NCI-H1417 treated with DMSO at 0.1 percent for 48 hours (cell line): ENCODE measurements around the gene RSRC2.
A peak's percentile ranks its signal among the peaks of the same experiment; 100 is the strongest.
"Not testable (repeated sequence)": the region's sequence is repeated elsewhere in the genome, so short reads cannot be mapped to it uniquely, and the experiment has no call there.

Source experiments
- DNase-seq: peaks from one replicate; lab custom pipeline; 2025; lab: John Stamatoyannopoulos, UW

The RSRC2 gene

DNA sequence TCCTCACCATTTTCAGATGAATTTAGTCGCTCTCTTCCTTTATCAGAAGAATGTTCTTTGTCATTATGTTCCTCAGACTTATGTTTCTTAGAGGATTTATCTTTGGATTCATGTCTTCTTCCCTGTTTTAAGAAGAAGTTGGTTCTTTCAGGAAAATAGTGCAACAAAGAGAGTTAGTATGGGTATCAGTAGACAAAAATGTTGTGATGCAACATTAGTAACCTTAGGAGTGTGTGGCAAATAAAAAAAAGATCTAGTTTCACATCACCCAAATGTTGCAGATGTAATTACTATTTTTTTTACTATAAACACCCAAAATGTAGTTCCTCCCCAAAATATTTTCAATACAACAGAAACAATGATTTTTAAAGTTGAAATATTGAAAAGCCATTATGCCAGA is 7.8 kb downstream of the RSRC2 start:
- DNase-seq = no peak

DNA sequence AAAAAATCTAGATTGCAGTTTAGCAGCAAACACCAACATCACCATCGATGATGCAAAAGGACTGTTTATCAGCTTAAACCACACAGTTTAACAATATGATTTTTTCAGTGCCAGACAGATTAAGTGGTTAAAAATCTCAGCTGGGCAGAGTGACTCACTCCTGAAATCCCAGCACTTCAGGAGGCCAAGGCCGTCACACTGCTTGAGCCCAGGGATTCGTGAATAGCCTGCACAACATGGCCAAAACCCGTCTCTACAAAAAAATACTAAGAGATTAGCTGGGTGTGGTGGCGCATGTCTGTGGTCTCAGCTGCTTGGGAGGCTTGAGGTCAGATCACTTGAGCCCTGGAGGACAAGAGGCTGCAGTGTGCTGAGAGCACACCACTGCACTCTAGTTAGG is 8.9 kb downstream of the RSRC2 start:
- no peak for DNase-seq

- no peak for DNase-seq
Measured at GRCh38 chr12:122516544-122517361, 10.0 kb downstream of the RSRC2 start.

DNA sequence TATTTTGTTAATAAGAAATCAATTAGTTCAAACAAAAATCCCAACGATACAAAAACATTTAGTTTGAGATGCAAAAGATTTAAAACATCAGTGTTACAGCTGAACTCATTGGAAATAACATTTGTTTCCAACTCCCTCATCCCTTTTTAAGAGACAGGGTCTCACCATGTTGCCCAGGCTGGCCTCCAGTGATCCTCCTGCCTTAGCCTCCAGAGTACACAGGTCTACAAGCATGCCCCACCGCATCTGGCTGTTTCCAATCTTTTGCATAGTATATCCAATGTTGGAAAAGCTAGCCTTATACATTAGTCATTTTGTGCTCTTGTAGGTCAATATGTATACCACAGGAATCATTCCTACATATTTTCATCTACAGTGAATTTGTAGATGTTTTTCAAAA is 11.5 kb downstream of the RSRC2 start:
- no peak for DNase-seq

DNA sequence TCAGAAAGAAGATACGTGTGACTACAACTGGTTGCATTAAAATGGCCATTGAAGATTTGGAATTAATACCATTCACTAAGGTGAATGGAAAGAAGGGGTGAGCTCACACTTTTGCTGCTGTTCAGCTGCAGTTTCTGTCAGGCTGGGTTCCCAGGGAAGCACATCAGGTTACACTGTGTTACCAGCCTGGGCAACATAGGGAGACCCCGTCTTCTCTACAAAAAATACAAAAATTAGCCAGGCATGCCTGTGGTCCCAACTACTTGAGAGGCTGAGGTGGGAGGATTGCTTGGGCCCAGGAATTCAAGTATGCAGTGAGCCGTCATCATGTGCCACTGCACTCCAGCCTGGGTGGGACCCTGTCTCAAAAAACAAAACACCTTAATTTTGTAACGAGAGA is 13.1 kb downstream of the RSRC2 start:
- no peak for DNase-seq

GRCh38 chr12:122513028-122513427 is 13.7 kb downstream of the RSRC2 start:
- DNase-seq = not testable (repeated sequence)

DNA sequence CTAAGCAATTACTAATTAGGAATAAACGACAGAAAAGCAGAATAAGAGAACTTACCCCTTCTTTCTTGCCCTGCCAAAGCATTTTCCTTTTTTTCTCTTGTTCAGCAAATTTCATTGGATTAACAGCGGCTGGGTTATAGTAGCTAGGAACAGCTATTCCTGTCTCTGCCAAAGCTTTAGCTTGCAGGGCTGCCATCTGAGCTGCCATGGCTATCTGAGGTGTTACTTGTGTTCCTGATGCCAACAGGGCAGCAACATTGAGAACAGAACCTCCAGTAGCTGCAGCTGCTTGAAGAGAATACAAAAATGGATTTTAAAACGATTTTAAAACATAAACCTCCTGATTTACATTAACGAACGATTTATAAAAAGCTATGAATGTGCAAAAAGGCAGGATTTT is 18.6 kb downstream of the RSRC2 start:
- DNase-seq = no peak

GRCh38 chr12:122506393-122506938 is 20.3 kb downstream of the RSRC2 start:
- no peak for DNase-seq

DNA sequence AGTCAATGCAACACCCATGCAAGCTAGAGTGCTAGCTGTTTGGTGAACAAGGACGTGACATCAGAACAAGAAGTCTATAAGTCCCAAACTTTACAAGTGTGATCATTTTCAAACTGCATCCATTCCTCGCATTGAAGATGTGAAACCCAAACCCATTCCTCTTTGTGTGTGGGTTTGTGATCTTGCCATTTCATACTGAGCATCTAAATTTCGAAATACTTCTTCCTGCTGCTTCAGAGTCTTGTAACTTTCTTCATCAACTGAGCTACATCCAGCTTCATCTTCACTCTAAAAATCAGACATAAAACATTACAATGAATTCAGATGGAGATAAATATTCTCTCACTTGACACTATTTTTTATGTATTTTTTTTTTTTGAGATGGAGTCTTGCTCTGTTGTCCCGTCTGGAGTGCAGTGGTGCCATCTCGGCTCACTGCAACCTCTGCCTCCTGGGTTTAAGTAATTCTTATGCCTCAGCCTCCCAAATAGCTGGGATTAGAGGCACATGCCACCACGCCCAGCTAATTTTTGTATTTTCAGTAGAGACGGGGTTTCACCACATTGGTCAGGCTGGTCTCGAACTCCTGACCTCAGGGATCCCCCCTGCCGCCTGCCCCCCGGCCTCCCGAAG is 21.2 kb downstream of the RSRC2 start:
- no peak for DNase-seq

DNA sequence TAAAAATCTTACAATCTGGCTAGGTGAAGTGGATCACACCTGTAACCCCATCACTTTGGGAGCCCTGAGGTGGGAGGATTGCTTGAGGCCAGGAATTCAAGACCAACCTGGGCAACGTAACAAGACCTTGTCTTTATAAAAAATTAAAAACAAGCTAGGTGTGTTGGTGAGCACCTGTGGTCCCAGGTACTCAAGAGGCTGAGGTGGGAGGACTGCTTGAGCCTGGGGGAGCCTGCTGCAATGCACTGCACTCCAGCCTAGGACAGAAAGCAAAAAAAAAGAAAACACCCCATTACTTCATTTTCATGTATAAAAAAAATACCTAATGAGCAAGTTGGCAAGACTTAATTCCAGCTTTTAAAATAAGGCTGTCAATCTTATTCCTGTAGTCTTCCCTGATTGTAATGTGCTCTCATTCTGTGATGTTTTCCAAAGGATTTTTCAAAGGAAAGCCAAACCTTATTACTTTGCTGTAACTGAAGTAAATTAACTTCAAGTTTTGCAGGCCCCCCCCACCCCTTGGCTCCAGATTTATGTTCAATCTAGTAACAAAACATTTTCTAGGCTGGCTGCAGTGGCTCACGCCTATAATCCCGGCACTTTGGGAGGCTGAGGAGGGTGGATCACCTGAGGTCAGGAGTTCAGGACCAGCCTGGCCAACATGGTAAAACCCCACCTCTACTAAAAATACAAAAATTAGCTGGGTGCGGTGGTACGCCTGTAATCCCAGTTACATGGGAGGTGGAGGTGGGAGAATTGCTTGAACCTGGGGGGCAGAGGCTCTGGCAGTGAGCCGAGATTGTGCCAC is 22.7 kb downstream of the RSRC2 start:
- no peak for DNase-seq

- DNase-seq = no peak
Measured at GRCh38 chr12:122503147-122503751, 23.5 kb downstream of the RSRC2 start.

DNA sequence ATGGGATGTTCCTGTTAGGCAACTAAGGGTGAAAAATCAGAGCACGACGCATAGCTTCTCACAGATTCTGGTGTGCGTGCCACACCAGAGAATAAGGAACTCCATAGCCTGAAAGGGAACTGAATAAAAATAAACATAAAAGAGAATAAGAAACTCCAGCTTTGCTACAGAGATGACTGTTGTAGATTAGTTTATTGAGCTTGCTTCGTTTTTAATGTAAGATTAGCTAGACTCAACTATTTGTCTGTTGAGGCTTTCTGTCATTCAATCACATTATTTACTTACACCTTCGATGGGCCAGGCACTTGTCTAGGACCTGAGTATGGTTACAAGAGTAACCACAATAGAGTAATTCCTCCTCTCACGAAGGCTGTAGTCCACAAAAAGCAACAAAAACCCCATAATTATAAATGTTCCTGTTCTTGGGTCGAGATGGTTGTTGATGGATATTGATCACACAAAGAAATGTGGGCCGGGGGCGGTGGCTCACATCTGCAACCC is 25.2 kb downstream of the RSRC2 start:
- no peak for DNase-seq

DNA sequence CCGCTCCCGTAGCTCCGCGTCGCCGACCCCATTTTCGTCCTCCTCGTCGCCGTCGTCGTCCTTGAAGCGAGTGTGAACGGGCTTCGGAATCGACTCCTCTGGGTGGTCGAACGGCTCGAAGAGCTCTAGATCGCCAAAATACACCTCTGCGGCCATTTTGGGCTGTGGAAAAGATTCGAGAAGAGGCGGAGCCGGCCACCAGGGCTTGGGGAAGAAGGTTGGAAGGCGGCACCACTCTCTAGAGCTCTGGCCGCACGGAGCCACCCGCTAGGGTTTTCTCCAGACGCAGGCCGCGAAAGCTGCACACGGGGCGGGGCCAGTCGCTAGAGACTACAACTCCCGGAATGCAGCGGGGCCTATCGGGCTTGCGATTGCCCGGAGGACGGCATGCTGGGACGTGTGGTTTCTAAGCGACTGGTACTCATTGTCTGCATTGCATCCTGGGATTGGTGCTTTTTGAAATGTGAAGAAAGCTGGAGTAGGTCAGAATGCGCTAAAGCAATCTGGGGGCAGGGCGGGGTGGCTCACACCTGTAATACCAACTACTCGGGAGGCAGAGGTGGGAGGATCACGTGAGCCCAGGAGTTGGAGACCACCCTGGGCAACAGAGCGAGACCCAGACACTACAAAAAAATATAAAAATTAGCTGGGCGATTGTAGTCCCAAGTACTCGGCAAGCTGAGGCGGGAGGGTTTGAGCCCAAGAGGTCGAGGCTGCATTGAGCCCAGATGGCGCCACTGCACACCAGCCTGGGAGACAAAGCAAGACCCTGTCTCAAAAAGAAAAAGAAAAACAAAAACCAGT is 25.8 kb downstream of the RSRC2 start, which contains the start of gene ZCCHC8:
ZCCHC8 (minus strand) TSS at position 248 of the 804 bp plus-strand sequence; CDS start at position 156, 92 bp downstream.
- DNase-seq = peak; percentile 96

- DNase-seq = peak; percentile 37
Measured at GRCh38 chr12:122499991-122500684, 26.6 kb downstream of the RSRC2 start.

GRCh38 chr12:122495258-122495657 is 31.5 kb downstream of the RSRC2 start:
- DNase-seq = no peak

GRCh38 chr12:122493222-122493621 is 33.5 kb downstream of the RSRC2 start:
- DNase-seq = not testable (repeated sequence)

- no peak for DNase-seq
Measured at GRCh38 chr12:122491991-122492390, 34.7 kb downstream of the RSRC2 start.

DNA sequence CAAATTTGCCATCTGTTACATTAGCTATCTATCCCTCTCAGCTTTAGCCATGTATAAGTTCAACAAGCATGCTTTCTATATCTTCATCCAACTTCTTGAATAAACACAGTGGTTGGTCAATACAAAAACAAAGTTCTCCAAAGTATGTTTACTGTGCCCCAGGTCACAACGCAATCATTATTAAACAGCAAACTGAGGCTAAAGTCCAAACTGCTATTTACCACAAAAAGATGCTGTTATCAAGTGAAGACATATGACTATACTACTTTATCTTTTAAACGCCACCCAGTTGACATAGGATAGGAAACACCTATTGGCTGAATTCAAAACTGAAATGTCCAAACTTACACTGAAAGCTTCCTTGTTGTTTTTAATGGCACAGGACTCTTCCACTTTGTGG is 37.7 kb downstream of the RSRC2 start:
- no peak for DNase-seq

DNA sequence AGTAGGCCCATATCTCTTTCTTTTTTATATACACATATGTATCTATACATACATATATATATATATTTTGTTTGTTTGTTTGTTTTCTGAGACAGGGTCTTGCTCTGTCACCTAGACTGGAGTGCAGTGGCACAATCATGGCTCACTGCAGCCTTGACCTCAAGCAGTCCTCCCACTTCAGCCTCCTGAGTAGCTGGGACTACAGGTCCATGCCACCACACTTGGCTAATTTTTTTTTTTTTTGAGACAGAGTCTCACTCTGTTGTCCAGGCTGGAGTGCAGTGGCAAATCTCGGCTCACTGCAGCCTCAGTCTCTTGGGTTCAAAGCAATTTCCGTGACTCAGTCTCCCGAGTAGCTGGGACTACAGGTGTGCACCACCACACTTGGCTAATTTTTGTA is 38.9 kb downstream of the RSRC2 start:
- not testable (repeated sequence) for DNase-seq

DNA sequence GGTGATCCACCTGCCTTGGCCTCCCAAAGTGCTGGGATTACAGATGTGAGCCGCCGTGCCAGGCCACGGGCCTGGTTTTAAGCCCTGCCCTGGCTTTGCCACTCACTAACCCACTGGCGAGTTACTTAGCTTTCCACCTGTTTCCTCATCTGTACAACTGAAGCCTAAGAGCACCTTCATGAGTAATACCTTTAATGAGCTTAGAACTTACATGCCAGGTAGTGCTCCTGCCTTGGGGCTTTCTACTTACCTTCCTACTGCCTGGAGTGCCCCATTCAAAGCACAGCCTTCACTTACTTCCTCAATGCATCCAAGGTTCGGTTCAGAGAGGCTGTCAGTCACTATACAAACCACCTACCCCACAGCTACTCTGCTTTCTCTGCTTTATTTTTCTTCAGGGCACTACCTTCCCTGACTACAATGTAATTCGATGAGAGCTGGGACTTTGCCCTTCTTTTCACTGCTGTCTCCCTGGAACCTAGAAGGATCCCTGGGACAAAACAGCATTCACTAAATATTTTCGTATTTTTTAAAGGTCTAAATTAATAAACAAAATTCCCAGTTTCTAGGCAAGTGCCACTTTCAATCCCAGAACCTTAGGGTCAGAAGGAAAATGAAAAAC is 39.8 kb downstream of the RSRC2 start:
- no peak for DNase-seq
